GM19025 (cell line): ENCODE data around the gene ESRRA.

Experiments
- ATAC-seq: cut with Tn5 transposase; IDR thresholded peaks from one replicate; pipeline ENCODE4 v1.9.1; 2021; ENCODE audit warnings: mild to moderate bottlenecking, low read depth, moderate library complexity; ENCODE audit not compliant: unreplicated experiment

ESRRA gene

GRCh38 chr11:64269540-64270220, 35.6 kb upstream of the ESRRA start:
- ATAC-seq = peak; percentile 64

- no peak for ATAC-seq
Observed at GRCh38 chr11:64275031-64275800, 30.1 kb upstream of the ESRRA start.

GRCh38 chr11:64275841-64276240, 29.5 kb upstream of the ESRRA start:
- ATAC-seq = no peak

- ATAC-seq = no peak
Observed at GRCh38 chr11:64276653-64277431, 28.5 kb upstream of the ESRRA start.

GRCh38 chr11:64278576-64279190, 26.6 kb upstream of the ESRRA start:
- ATAC-seq = no peak

- ATAC-seq = no peak
Observed at GRCh38 chr11:64281957-64282770, 23.2 kb upstream of the ESRRA start.

GRCh38 chr11:64283092-64283491, 22.2 kb upstream of the ESRRA start:
- ATAC-seq = no peak

GRCh38 chr11:64284048-64284961, 21.0 kb upstream of the ESRRA start, which contains the start of gene BAD:
Gene BAD, minus strand, starts transcription at chr11:64284665. Its CDS starts 297 bp downstream, at chr11:64284368.
- peak; percentile 72 for ATAC-seq

- peak; percentile 50 for ATAC-seq
Observed at GRCh38 chr11:64284962-64285884, 20.1 kb upstream of the ESRRA start, which contains the start of gene GPR137. Gene GPR137, plus strand, starts transcription at chr11:64285848. Its CDS starts 677 bp downstream, at chr11:64286525.

GRCh38 chr11:64285885-64286800, 19.2 kb upstream of the ESRRA start:
- no peak for ATAC-seq

- no peak for ATAC-seq
Observed at GRCh38 chr11:64286801-64287159, 18.5 kb upstream of the ESRRA start.

GRCh38 chr11:64287676-64288352, 17.5 kb upstream of the ESRRA start:
- no peak for ATAC-seq

- ATAC-seq = no peak
Observed at GRCh38 chr11:64288353-64288750, 17.0 kb upstream of the ESRRA start.

GRCh38 chr11:64289002-64289564, 16.2 kb upstream of the ESRRA start:
- no peak for ATAC-seq

- no peak for ATAC-seq
Observed at GRCh38 chr11:64290352-64291261, 14.7 kb upstream of the ESRRA start.
